OCI-LY7 (cell line): Measurements from ENCODE around the gene GSK3B. TPM values are rescaled to one million over a fixed set of nuclear protein-coding genes. Genes with fewer than 3 reads are reported as not detected.

Source experiments
- BruUV-seq: library from RNA; stranded (reverse); fragments of 400-500 nt; replicated peaks from 2 replicates; lab custom pipeline; 2021; lab: Mats Ljungman, UMichigan
- CTCF ChIA-PET: fragments of 300-600 bp; sonication (Branson Sonifier 250); formaldehyde crosslinking; loops from one replicate; lab custom pipeline; 2022; ENCODE audit warnings: antibody characterized with exemption; ENCODE audit not compliant: unreplicated experiment; lab: Charles Lee
- POLR2A ChIA-PET: fragments of 300-600 bp; sonication (Branson Sonifier 250); formaldehyde crosslinking; loops from one replicate; lab custom pipeline; 2022; ENCODE audit warnings: antibody characterized with exemption; lab: Charles Lee
- DNase-seq: peaks from one replicate; pipeline ENCODE4 v3.0.0-alpha.2; 2015; ENCODE audit warnings: low spot score
- H2AFZ ChIP-seq: fragments of 200-600 bp; sonication (generic), shearing (Covaris generic); 2 replicates; pipeline ENCODE4 v1.6.1; 2014; ENCODE audit warnings: mild to moderate bottlenecking, antibody characterized with exemption, low read length, moderate library complexity
- H3K27ac ChIP-seq: fragments of 200-600 bp; sonication (generic); 2 replicates; pipeline ENCODE4 v1.5.1; 2014; ENCODE audit warnings: mixed run types, low read depth, mild to moderate bottlenecking, moderate library complexity, low read length, inconsistent platforms; ENCODE audit not compliant: poor library complexity, severe bottlenecking
- H3K36me3 ChIP-seq: fragments of 200-600 bp; sonication (generic); 2 replicates; pipeline ENCODE4 v1.6.1; 2014; ENCODE audit warnings: mild to moderate bottlenecking, antibody characterized with exemption, low read length, moderate library complexity, mixed read lengths; ENCODE audit not compliant: insufficient read depth
- H3K4me1 ChIP-seq: fragments of 200-600 bp; sonication (generic); 2 replicates; pipeline ENCODE4 v1.5.1; 2014; ENCODE audit warnings: mild to moderate bottlenecking, low read length; ENCODE audit not compliant: insufficient read depth, poor library complexity, severe bottlenecking
- H3K4me2 ChIP-seq: fragments of 200-600 bp; sonication (generic); 2 replicates; pipeline ENCODE4 v1.6.1; 2014; ENCODE audit warnings: mild to moderate bottlenecking, low read length
- H3K4me3 ChIP-seq: fragments of 200-600 bp; sonication (generic); 2 replicates; pipeline ENCODE4 v1.5.1; 2014; ENCODE audit warnings: mild to moderate bottlenecking, low read depth, low read length; ENCODE audit not compliant: poor library complexity, severe bottlenecking
- H3K79me2 ChIP-seq: fragments of 200-600 bp; sonication (generic); 2 replicates; pipeline ENCODE4 v1.6.1; 2016; ENCODE audit warnings: low read depth, mild to moderate bottlenecking, low read length, moderate library complexity, mixed read lengths; ENCODE audit not compliant: insufficient read depth
- H3K9me2 ChIP-seq: fragments of 200-600 bp; sonication (generic); 2 replicates; pipeline ENCODE4 v1.6.1; 2016; ENCODE audit warnings: mild to moderate bottlenecking, low read length, mixed read lengths; ENCODE audit not compliant: insufficient read depth
- H3K9me3 ChIP-seq: fragments of 200-600 bp; sonication (generic); 2 replicates; pipeline ENCODE4 v1.6.1; 2014; ENCODE audit warnings: mild to moderate bottlenecking, mixed run types, low read length, mixed read lengths
- H4K20me1 ChIP-seq: fragments of 200-600 bp; sonication (generic); 2 replicates; pipeline ENCODE4 v1.6.1; 2014; ENCODE audit warnings: mild to moderate bottlenecking, antibody characterized with exemption, low read length, moderate library complexity, mixed read lengths; ENCODE audit not compliant: insufficient read depth
- EZH2phosphoT487 ChIP-seq: fragments of 200-600 bp; sonication (generic); IDR thresholded peaks from 2 replicates; pipeline ENCODE4 v1.6.1; 2018; ENCODE audit warnings: low read depth, borderline replicate concordance, mild to moderate bottlenecking, mixed run types, antibody characterized with exemption, low read length, moderate library complexity, mixed read lengths
- intact Hi-C: fragments of 100-400 bp; cut with micrococcal nuclease; formaldehyde crosslinking; loops from one replicate; pipeline ENCODE4 v1.10.0; 2022; ENCODE audit not compliant: unreplicated experiment
- total RNA-seq, 2 experiments: library from RNA; depleted of rRNA in 1 of 2; stranded (reverse); fragments of >200 nt in 1 of 2; shearing (Covaris generic) in 1 of 2; gene quantifications; 2 replicates each; pipeline ENCODE4 v1.2.3, GENCODE V29; 2014 to 2022
- TF ChIP-seq, protein P1 (sequence below): fragments of 200-600 bp; sonication (generic); conservative IDR thresholded peaks from 2 replicates; pipeline ENCODE4 v1.5.1; 2014; ENCODE audit warnings: mild to moderate bottlenecking, antibody characterized with exemption, low read length, moderate library complexity, mixed read lengths

GSK3B gene
- total RNA-seq, 2 experiments from 2014 or later = 26.6 to 40.9 TPM

DNA sequence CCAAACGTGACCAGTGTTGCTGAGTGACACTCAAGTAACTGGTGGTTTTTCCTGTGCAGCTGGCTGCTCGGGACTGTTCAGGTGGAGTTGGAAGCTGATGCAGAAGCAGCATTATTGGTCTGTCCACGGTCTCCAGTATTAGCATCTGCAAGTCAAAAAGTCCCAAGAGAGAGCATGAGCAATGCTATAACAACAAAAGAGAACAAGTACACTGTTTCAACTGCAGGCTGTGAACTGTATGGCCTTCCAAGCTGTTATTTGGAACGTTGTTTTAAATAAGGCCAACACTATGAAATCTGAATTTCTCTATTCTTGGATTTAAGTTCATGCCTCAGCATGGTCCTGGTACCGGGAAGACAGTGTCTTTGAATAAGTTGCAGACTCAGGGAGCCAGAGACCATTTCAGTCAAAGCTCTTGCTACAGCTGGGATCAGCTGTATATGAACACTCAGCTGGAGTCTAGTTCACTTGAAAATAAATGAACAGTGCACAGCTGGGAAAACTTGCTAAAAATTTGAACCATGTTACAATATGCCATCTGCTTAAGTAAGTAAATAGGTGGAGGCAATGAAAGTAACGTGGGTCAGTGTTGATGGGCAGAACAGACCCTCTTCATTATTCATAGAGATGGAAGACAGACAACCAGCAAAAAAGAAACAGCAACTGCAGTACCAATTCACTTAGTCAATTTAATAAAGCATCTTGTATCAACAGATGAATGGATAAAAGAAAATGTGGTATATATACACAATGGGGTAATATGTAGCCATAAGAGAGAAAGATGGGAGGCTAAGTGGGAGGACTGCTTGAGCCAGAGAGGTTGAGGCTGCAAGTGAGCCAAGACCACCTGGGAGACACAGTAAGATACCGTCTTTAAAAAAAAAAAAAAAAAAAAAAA is 267.3 kb downstream of the GSK3B start:
- BruUV-seq = no TSS peak
- no peak overlapping the region for H3K4me3 ChIP-seq
- no peaks in the 10 kb centered on the region for H4K20me1 ChIP-seq
- TF ChIP-seq, protein P1, sequence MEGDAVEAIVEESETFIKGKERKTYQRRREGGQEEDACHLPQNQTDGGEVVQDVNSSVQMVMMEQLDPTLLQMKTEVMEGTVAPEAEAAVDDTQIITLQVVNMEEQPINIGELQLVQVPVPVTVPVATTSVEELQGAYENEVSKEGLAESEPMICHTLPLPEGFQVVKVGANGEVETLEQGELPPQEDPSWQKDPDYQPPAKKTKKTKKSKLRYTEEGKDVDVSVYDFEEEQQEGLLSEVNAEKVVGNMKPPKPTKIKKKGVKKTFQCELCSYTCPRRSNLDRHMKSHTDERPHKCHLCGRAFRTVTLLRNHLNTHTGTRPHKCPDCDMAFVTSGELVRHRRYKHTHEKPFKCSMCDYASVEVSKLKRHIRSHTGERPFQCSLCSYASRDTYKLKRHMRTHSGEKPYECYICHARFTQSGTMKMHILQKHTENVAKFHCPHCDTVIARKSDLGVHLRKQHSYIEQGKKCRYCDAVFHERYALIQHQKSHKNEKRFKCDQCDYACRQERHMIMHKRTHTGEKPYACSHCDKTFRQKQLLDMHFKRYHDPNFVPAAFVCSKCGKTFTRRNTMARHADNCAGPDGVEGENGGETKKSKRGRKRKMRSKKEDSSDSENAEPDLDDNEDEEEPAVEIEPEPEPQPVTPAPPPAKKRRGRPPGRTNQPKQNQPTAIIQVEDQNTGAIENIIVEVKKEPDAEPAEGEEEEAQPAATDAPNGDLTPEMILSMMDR = no peak
- no peak for TF ChIP-seq EZH2phosphoT487
- DNase-seq = no peak
- H3K4me2 ChIP-seq = no peak overlapping the region
- H3K9me2 ChIP-seq = no peaks in the 10 kb centered on the region
- no peaks in the 10 kb centered on the region for H3K9me3 ChIP-seq
- no peaks in the 10 kb centered on the region for H3K36me3 ChIP-seq
- no peak overlapping the region for H2AFZ ChIP-seq
- H3K27ac ChIP-seq = no peak overlapping the region
- no peaks in the 10 kb centered on the region for H3K4me1 ChIP-seq
- ChIA-PET POLR2A (no interaction called here), CTCF (interaction anchor here (0.5 kb wide), 1 partner anchor 49 kb away, joined by 3 read pairs; no protein-coding TSS in a partner anchor)
- no peaks in the 10 kb centered on the region for H3K79me2 ChIP-seq
- intact Hi-C loops = loop anchor here (10.0 kb wide), 1 partner anchor 368 kb away; no protein-coding TSS in a partner anchor

DNA sequence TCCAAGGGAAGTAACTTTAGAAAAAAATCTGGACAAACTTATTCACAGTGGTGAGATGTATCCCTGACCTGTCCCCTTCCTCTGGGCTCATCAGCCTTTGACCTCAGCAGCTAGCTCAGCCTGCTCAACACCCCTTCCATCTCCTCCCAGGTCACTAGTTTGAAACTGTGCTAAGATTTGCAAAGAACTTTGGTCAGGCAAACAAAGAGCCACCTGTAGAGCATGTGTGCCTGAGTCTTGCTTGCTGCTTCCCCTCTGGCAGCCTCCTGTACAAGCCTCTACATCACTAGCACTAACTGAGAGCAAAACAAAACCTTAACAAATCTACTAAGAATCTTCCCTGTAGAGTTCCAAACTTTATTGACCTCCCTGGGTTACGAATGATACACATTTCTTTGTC is 268.4 kb downstream of the GSK3B start:
- ChIA-PET CTCF (no interaction called here), POLR2A (interaction anchor here (0.6 to 1.2 kb wide), 2 partner anchors 10 to 320 kb away, joined by 3 read pairs; no protein-coding TSS in a partner anchor)
- H3K4me3 ChIP-seq = no peak overlapping the region
- H3K36me3 ChIP-seq = no peaks in the 10 kb centered on the region
- intact Hi-C loops = loop anchor here (10.0 kb wide), 1 partner anchor 369 kb away; no protein-coding TSS in a partner anchor
- no peaks in the 10 kb centered on the region for H3K4me1 ChIP-seq
- H3K79me2 ChIP-seq = no peaks in the 10 kb centered on the region
- no peak overlapping the region for H2AFZ ChIP-seq
- H3K9me2 ChIP-seq = no peaks in the 10 kb centered on the region
- no peak overlapping the region for H3K27ac ChIP-seq
- no peak for DNase-seq
- TF ChIP-seq EZH2phosphoT487 = no peak
- BruUV-seq = no TSS peak
- H3K9me3 ChIP-seq = no peaks in the 10 kb centered on the region
- no peaks in the 10 kb centered on the region for H4K20me1 ChIP-seq
- H3K4me2 ChIP-seq = no peak overlapping the region

DNA sequence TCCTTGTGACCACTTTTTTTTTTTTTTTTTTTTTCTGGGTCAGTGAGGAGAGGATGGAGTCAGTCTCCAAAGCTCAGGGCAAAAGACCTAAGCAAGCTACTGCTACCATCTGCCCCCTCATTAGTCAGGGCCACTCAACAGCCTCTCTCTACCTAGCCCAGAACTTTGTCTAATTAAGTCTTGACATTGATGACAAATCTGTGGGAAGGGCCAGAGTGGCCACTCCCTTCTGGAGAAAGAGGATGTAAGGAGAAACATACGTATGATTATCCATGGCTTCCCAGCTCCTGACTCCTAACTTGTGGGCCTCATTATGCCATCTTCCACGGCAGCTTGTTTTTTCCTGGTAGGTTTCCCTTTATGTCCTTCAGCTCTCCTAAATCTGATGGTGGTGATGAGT is 274.4 kb downstream of the GSK3B start:
- no peak overlapping the region for H3K27ac ChIP-seq
- BruUV-seq = no TSS peak
- TF ChIP-seq EZH2phosphoT487 = no peak
- TF ChIP-seq, protein P1 = no peak
- DNase-seq = no peak
- no peaks in the 10 kb centered on the region for H3K36me3 ChIP-seq
- H3K79me2 ChIP-seq = no peaks in the 10 kb centered on the region
- CTCF ChIA-PET = interaction anchor here (1.2 kb wide), 1 partner anchor 597 kb away, joined by 3 read pairs; no protein-coding TSS in a partner anchor
- POLR2A ChIA-PET = interaction anchor here (1.0 to 1.6 kb wide), 4 partner anchors 9 to 564 kb away, joined by 3 to 4 read pairs (median 3); no protein-coding TSS in a partner anchor
- H3K4me3 ChIP-seq = no peak overlapping the region
- H3K9me3 ChIP-seq = no peaks in the 10 kb centered on the region
- H4K20me1 ChIP-seq = no peaks in the 10 kb centered on the region
- H3K4me2 ChIP-seq = no peak overlapping the region
- intact Hi-C loops = loop anchor here (2.0 to 10.0 kb wide), 3 partner anchors 327 to 597 kb away; no protein-coding TSS in a partner anchor
- H3K9me2 ChIP-seq = no peaks in the 10 kb centered on the region
- no peaks in the 10 kb centered on the region for H3K4me1 ChIP-seq
- H2AFZ ChIP-seq = no peak overlapping the region
